HL-60 (cell line): Measurements from ENCODE around the gene BCL2.

Experiments used
- GABPA ChIP-seq: IDR thresholded peaks from 2 replicates; pipeline ENCODE4 v1.6.1; 2012; ENCODE audit warnings: low read depth
- POLR2AphosphoS5 ChIP-seq: IDR thresholded peaks from 2 replicates; pipeline ENCODE4 v1.6.1; 2012; ENCODE audit warnings: low read depth
- TF ChIP-seq, protein P1 (sequence below): IDR thresholded peaks from one replicate; pipeline ENCODE4 v1.5.1; 2011; ENCODE audit warnings: low read length, control low read depth, inconsistent platforms; ENCODE audit not compliant: insufficient read depth
- TF ChIP-seq, protein P2 (sequence below): IDR thresholded peaks from 2 replicates; pipeline ENCODE4 v1.6.1; 2012; ENCODE audit warnings: low read depth; ENCODE audit not compliant: insufficient replicate concordance

DNA sequence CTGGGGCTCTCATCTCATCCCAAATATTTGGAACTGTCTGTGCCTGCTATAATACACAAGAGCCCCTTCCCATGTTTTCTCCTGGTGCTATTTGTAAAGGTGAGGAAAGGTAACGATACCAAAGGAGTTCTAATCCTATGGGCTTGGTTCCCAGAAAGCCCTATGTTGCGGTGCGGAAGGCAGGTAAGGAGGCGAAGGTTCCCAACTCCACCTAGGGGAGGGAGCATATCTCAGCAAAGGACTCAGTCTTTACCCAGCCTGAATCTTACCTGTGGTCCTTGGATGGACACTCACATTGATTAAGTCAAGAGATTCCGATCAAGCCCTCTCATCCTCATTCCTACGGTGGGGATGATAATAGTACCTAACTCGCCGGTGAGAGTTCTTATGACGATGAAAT lies 140.1 kb downstream of the BCL2 start:
- no peak for TF ChIP-seq POLR2AphosphoS5
- TF ChIP-seq, protein P1, sequence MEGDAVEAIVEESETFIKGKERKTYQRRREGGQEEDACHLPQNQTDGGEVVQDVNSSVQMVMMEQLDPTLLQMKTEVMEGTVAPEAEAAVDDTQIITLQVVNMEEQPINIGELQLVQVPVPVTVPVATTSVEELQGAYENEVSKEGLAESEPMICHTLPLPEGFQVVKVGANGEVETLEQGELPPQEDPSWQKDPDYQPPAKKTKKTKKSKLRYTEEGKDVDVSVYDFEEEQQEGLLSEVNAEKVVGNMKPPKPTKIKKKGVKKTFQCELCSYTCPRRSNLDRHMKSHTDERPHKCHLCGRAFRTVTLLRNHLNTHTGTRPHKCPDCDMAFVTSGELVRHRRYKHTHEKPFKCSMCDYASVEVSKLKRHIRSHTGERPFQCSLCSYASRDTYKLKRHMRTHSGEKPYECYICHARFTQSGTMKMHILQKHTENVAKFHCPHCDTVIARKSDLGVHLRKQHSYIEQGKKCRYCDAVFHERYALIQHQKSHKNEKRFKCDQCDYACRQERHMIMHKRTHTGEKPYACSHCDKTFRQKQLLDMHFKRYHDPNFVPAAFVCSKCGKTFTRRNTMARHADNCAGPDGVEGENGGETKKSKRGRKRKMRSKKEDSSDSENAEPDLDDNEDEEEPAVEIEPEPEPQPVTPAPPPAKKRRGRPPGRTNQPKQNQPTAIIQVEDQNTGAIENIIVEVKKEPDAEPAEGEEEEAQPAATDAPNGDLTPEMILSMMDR: no peak
- no peak for TF ChIP-seq GABPA
- TF ChIP-seq, protein P2, sequence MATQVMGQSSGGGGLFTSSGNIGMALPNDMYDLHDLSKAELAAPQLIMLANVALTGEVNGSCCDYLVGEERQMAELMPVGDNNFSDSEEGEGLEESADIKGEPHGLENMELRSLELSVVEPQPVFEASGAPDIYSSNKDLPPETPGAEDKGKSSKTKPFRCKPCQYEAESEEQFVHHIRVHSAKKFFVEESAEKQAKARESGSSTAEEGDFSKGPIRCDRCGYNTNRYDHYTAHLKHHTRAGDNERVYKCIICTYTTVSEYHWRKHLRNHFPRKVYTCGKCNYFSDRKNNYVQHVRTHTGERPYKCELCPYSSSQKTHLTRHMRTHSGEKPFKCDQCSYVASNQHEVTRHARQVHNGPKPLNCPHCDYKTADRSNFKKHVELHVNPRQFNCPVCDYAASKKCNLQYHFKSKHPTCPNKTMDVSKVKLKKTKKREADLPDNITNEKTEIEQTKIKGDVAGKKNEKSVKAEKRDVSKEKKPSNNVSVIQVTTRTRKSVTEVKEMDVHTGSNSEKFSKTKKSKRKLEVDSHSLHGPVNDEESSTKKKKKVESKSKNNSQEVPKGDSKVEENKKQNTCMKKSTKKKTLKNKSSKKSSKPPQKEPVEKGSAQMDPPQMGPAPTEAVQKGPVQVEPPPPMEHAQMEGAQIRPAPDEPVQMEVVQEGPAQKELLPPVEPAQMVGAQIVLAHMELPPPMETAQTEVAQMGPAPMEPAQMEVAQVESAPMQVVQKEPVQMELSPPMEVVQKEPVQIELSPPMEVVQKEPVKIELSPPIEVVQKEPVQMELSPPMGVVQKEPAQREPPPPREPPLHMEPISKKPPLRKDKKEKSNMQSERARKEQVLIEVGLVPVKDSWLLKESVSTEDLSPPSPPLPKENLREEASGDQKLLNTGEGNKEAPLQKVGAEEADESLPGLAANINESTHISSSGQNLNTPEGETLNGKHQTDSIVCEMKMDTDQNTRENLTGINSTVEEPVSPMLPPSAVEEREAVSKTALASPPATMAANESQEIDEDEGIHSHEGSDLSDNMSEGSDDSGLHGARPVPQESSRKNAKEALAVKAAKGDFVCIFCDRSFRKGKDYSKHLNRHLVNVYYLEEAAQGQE: no peak
